HG02588 (cell line): Measurements from ENCODE around the gene BTG2.
"Not testable (repeated sequence)": the region's sequence is repeated elsewhere in the genome, so short reads cannot be mapped to it uniquely, and the experiment has no call there.

Experiments
- ATAC-seq: cut with Tn5 transposase; IDR thresholded peaks from one replicate; pipeline ENCODE4 v1.9.1; 2021; ENCODE audit warnings: mild to moderate bottlenecking, moderate library complexity; ENCODE audit not compliant: unreplicated experiment

Gene BTG2, protein sequence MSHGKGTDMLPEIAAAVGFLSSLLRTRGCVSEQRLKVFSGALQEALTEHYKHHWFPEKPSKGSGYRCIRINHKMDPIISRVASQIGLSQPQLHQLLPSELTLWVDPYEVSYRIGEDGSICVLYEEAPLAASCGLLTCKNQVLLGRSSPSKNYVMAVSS

DNA sequence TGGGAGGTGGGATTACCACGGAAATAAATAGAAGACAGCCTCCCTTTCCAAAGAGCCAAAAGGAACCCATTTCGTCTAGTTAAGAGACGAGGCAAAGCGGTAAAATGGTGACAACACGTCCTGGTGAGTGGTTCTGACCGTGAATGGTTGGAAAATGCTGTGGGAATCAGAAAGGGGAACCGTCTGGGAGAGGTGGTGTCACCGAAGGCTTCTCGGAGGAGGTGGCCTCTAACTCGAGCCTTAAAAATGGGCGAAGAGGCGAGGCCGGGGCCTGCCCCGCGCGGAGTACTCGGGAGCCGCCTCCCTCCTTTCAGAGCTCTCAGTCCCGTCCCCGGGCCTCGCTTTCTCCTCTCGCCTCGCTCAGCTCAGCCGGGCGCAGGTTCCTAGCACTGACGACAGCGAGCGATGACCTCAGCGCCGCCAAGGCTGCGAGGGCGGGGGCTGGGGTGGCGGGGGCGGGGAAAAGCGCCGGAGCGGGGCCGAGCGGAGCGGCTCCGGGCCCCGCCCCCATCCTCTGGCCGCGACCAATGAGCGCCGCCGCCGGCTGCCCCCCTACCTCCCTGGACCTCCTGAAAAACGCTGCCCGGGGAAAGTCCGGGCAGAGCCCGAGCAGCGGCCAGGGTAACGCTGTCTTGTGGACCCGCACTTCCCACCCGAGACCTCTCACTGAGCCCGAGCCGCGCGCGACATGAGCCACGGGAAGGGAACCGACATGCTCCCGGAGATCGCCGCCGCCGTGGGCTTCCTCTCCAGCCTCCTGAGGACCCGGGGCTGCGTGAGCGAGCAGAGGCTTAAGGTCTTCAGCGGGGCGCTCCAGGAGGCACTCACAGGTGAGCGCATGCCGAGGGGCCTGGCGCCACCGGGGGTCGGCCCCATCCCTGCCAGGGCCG is at the start of gene BTG2:
TSS of gene BTG2 (plus strand) at position 601 of the 890 bp plus-strand sequence. CDS start at position 689, 88 bp downstream.
- ATAC-seq = peak; percentile 68

DNA sequence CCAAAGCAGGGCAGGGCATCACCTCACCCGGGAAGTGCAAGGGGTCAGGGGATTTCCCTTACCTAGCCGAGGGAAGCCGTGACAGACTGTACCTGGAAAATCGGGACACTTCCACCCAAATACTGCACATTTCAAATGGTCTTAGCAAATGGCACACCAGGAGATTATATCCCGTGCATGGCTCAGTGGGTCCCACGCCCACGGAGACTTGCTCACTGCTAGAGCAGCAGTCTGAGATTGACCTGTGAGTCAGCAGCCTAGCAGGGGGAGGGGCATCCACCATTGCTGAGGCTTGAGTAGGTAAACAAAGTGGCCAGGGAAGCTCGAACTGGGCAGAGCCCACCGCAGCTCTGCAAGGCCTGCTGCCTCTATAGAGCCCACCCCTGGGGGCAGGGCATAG is 48.7 kb upstream of the BTG2 start:
- ATAC-seq = not testable (repeated sequence)

DNA sequence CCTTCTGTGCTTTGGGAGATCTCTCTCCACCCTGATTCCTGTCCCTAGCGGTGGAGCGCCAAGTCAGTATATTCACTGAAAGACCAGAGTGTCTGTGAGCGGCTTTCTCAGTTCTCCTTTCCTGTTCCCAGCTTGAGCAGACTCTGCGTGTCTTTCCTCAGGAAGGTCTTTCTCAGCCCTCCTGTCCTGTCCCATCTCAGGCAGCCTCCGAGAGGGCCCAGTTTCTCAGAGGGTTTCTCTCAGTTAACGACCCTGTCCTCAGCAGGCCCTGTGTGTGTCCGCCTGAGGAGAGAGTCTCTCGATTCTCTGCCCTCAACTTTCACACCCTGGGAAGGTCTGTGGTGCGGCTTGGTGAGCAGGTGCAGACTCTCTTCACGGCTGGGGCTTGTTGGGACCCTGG is 41.8 kb upstream of the BTG2 start:
- ATAC-seq = no peak

DNA sequence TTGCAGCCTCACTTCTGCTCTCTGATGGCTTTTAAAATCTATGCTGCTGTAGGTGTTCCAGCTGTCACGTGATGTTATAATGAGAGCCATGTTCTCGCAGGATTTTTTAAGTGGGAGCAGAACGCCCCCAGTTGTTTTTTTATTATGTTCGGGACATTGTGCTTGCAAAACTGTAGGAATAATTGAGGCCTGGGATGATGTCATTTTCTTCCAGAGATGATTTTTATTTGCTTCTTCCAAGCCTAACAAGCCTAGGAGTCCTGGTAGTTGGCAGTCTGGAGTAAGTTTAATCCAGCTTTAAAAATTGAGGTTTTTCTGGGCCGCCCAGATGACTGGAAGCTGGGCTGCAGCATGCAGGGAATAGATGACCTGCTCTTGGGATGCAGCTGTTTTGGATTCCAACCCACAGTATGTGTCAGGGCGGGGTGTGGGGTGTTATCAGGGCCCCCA is 41.2 kb upstream of the BTG2 start:
- no peak for ATAC-seq

DNA sequence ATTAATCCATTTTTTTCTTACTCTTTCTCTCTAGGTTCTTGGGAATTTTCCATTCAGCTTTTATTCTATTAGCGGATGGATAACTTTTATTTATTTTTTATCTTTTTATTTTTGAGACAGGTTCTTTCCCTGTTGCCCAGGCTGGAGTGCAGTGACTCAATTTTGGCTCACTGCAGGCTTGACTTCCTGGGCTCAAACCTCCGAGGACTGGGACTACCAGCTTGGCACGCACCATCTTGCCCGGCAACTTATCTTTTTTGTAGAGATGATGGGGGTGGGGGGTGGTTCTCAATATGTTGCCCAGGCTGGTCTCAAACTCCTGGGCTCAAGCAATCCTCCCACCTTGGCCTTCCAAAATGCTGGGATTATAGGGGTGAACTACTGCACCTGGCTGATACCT is 39.8 kb upstream of the BTG2 start:
- no peak for ATAC-seq

DNA sequence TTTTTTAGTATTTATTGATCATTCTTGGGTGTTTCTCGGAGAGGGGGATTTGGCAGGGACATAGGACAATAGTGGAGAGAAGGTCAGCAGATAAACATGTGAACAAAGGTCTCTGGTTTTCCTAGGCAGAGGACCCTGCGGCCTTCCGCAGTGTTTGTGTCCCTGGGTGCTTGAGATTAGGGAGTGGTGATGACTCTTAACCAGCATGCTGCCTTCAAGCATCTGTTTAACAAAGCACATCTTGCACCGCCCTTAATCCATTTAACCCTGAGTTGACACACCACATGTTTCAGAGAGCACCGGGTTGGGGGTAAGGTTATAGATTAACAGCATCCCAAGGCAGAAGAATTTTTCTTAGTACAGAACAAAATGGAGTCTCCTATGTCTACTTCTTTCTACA is 39.2 kb upstream of the BTG2 start:
- not testable (repeated sequence) for ATAC-seq

DNA sequence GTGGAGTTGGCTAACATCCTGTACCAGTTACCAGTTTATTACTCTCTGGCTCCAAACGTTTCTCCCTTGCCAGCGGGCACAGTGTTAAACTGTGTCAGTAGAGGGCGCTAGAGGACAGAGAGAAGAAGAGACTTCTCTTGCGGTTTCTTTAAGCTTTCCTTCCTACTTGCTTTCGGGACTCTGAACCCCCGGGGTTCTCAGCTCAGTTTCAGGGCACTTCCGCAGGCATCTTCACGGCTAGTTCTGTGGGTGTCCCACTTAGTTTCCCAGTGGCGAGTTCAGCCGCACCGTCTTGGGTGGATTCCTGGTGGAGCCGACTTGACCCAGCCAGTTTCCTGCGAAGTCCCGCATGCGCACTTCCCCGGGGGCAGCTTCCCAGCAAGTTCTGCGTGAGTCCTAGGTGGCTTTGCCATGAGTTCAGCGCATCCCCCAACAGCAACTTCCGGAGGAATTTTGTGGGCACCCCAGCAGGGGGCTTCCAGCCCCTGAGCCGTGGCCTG is 37.9 kb upstream of the BTG2 start:
- peak; percentile 63 for ATAC-seq

DNA sequence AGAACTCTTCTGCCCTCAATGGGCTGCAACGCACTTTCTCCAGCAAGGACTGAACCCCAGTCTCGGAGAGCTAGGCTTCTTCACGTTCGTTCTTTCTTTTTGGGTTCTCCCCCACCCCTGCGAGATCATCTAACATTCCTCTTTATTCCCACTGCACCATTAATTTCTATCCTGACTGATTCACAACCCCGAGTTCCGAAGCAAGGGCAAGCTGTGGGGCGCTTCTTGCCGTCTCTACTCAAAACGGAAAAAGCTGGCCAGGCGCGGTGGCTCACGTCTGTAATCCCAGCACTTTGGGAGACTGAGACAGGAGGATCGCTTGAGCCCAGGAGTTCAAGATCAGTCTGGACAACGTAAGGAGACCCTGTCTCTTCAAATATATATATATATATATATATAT is 37.4 kb upstream of the BTG2 start:
- no peak for ATAC-seq

DNA sequence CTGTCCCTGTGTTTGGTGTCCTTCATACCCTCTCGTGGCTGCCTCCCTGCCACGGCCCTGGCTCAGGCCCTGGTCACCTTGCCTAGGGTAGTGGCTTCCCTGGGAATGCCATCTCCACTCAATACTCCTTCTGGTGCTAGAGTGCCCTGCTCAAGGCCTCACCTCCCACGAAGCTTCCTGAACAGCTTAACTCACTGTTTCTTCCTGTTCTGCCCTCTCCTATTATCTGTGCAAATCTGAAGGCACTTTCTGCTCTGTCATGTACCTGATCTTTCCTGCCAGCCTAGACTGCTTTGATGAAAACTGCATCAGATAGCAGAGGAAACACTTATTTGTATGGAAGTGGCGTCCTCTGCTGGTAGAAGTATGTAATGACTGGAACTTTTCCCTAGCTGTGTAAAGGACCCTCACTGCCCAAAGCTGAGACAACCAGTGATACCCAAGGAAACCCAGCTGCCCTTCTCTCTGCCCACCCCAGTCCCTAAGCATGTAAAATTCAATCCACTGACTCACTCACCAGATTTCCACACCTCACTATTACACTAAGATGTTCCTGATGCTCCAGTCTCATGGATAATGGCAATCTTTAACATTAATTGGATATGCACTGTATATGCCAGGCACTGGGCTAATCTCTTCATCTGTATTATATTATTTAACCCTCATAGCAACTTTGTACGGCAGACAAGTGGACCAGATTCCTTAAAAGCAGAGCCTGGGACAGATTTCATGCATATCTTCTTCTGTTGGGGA is 36.2 kb upstream of the BTG2 start:
- ATAC-seq = no peak

DNA sequence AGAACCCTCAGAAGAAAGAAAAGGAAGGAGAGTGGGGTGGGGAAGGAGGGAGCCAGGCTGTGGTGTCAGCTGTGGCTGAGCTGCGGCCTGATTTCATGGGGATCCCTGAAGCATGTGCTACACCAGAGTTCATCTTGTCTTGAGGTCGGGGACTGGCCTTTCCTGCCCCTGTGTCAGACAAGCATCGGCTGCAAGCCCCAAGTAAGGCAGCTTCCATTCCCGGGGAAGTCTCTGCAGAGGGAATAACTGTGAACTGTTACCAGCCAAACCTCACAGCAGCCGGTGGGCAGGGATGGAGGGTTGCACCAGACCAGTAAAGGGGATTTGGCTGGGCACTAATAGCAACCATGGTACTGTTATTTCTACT is 35.7 kb upstream of the BTG2 start:
- ATAC-seq = no peak

DNA sequence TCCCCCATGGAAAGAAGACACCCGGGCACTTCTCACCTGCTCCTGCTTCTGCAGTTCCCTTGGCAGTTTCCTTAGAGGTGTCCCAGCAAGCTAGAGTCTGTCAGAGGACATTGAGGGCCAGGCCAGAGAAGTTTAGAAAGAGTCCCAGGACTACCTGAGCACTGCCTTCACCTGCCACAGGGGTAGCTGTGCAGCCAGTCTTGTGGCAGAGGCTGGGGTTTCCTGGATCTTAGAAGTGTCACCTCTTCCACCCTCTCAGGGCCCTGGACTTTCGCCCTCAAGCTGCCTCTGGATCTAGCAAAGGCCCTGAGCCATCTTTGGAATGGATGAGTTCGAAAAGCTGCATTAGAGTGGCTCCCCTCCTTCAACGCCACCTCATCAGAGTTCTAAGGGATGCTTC is 34.9 kb upstream of the BTG2 start:
- ATAC-seq = no peak

DNA sequence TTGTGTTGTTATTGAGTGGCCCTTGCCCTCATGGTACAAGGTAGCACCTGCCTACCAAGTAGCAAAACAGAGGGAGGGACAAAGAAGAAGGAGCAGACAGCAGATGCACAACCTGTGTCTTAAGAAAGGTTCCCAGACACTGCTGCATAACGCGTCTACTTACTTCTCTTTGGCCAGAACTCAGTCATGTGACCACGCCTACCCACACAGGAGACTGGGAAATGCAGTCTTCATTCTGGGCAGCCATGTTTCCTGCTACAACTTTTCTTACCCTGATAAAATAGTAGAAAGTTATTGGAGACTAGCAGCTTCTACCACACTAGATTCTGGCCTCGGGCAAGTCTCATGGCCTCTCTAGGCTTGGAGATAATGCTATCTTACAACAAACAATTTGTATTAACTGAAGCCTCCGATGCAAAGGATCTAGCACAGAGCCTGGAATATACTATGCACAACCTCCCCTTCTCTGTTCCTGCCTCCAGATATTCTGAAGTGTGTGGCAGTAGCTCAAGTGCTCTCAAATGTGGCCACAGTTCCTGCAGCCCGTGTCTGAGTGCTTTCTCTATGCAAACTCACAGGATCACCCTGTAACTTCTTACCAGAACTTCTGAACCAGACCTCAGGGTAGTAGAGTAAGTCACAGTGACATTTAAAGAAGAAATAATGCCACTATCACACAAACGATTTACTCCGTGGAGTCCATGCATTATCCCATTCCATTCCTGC is 34.1 kb upstream of the BTG2 start:
- ATAC-seq = no peak

DNA sequence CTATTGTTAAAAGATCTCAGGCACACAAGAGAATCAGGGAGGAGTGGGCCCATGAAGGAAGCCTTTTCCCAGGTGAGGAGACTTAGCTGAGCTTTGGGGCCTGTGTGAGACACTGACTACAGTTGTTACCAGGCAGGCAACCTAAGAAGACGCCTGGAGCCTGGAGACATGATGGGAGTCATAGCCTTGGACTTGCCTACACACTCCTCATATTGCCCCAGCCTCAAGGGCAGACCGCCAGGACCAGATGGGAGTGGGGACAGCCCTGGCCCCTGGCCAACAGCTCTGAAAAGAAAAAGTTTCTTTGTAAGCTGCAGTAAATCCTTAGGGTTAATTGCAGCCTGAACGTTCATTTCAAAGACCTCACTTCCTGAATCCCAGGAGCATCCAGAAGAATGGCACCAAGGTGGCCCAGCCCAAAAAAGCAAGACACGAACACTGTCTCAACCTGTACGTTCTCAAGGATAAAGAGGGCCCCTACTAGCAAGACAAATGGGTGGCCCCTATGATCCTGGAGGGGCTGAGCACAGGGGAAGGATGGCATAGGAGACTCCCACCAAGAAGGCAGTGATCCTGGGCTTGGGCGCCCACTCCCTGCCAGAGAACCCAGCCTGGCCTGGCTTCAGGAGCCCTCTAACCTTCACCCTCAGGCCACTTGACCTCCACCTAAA is 33.2 kb upstream of the BTG2 start:
- no peak for ATAC-seq

DNA sequence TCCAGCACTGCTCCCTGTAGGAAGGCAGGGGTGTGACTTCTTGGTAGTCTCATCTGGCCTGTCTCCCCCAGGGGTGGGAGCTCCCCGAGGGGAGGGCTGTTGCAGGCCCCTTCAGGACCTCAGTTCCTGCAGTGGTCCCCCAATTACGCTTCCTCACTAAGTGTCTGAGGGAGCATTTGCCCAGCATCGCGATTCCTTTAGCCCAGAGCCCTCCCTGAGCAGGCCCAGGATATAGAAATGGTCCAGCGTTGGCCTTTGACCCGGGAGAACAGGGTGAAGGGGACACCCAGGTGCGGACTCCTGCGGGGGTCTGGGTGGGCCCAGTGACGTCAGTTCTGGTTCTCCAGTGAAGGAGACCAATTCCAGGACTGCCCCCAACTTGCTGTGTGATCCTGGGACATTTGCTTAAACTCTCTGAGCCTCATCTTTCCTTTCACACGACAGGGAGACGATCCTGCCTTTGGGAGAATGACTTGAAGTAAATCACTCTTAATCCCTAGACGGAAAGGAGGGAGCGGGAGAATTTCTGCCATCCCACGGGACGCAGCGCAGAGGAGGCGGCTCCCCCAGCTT is 32.6 kb upstream of the BTG2 start:
- ATAC-seq = no peak

DNA sequence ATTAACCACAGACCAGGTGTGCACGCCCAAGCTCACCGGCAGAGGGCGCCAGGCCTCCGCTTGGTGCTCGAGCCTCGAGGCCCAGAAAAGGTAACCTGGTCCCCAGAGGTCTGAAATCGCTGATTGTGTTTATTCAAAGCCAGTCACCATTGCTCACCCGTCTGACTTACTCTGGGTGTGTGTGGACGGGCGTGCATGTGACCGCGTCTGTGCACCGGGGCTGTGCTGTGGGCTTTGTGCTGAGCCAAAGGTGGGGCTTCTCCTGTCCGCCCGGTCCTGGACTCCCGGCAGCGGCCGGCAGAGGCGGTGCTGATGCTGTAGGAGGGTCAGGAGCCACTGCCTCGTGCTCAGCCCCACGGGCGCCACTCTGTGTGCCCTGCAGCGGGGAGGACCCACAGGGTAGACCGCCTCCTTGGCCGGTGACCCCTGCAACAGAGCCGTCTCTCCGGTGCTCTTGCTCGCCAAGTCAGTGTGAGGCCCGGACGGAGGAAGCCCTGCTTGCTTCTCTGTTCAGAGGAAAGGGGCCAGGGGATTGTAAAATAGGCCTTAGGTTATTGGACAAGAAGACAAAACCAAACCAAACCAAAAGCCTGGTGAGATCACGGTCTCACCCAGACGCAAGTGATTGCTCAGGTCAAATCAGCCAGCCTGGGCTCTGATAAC is 32.0 kb upstream of the BTG2 start:
- ATAC-seq = peak; percentile 60

DNA sequence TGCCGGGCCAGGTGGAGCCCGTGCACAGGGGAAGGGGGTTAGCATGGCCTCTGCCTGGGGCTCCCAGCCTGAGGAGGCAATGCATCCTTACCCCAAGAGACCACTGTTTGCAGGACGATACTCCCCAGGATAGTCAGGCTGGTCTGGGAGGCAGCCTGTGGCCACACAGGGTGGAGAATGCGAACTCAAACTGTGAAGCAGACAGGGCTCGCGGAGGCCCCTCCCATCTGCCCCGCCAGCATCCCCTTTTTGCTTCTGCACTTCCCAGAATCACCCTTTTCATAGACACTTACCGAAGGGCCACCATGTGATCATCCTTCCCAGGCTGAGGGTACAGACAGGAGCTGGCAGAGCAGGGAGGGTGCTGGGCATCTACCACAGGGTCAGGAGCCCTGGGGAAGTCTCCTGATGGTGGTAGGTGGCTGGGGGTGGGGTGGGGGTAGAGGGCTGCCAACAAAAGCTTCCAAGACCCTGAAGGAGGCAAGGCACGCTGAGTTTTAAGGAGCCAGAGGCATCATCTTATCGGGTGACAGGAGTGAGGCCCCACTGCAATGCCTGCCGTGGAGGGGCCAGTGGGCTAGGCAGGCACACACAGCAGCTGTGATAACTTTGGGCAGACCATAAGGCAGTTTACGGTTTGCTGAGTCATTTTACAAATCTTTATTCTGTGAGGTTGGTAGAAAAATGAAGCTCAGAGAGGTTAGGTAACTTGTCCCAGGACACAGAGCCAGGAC is 31.3 kb upstream of the BTG2 start:
- ATAC-seq = peak; percentile 30

DNA sequence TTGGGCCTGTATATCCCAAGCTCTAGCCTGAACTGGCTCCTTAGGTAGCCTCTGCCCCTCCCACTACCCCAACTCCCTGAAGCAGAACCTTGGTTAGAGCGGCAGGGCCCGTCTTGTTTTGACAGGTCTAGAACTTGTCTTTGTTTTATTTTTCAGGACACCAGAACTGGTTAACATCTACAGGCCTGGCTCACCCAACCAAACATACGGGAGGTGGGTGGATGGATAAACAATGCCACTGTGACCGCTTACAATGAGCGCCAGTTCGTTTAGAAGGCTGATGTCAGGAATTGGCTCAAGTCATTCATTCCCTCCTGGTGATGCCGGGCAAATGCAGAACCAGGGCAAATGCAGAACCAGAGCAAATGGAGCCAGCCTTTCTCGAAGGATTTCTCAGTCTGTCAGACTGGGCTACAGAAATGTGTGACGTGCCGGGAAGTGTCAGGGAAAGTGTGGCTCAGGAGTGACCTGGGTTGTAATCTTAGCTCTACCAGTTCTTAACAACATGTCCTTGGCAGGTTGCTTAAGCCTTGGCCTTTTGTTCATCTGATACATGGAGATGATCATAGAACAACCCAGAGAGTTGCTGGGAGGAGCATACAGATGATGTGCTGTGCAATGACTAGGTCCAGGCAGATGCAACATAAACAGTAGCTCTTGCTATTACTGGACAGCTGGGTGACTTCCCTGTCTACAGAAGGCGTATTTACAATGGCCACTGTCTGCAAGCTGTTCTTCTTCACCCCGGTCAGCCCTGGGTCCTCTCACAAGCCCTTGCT is 30.5 kb upstream of the BTG2 start:
- ATAC-seq = no peak

DNA sequence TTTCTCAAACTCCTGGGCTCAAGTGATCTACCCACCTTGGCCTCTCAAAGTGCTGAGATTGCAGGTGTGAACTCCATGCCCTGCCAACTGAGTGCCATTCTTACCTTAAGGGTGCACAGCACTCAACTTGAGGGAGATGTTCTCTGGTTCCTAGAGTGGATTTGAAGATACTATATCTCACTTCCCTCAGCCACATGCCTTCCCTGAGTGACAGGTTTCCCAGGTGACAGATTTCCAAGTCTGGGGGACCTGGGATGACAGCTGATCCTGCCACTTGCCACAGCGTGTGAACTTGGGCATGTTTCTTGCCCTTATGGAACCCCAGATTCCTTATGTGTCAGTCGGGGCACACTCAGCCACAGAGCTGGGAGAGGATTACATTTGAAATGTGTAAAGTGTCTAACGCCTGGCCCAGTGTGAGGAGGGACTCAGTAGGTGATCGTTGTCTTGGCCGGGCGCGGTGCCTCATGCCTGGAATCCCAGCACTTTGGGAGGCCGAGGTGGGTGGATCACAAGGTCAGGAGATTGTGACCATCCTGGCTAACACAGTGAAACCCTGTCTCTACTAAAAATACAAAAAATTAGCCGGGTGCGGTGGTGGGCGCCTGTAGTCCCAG is 29.6 kb upstream of the BTG2 start:
- ATAC-seq = no peak
